HG02678 (cell line): Measurements from ENCODE around the gene HTT-AS.
"Not testable (repeated sequence)": the region's sequence is repeated elsewhere in the genome, so short reads cannot be mapped to it uniquely, and the experiment has no call there.

Experiments
- ATAC-seq: cut with Tn5 transposase; IDR thresholded peaks from one replicate; pipeline ENCODE4 v1.9.1; 2021; ENCODE audit warnings: mild to moderate bottlenecking, moderate library complexity; ENCODE audit not compliant: unreplicated experiment

The HTT-AS gene

GRCh38 chr4:3074078-3074845 is at the start of gene HTT-AS, which contains the start of gene HTT:
HTT-AS (minus strand) TSS chr4:3074538.
HTT (plus strand) TSS chr4:3074681; CDS start chr4:3074826, 145 bp downstream.
- ATAC-seq = peak; percentile 84

GRCh38 chr4:3123181-3123671 is 48.9 kb upstream of the HTT-AS start:
- no peak for ATAC-seq

GRCh38 chr4:3122081-3122563 is 47.8 kb upstream of the HTT-AS start:
- ATAC-seq = no peak

GRCh38 chr4:3121596-3121995 is 47.3 kb upstream of the HTT-AS start:
- no peak for ATAC-seq

- no peak for ATAC-seq
Measured at GRCh38 chr4:3121110-3121509, 46.8 kb upstream of the HTT-AS start.

- no peak for ATAC-seq
Measured at GRCh38 chr4:3119464-3119863, 45.1 kb upstream of the HTT-AS start.

GRCh38 chr4:3118312-3118711 is 44.0 kb upstream of the HTT-AS start:
- no peak for ATAC-seq

GRCh38 chr4:3116955-3117354 is 42.6 kb upstream of the HTT-AS start:
- ATAC-seq = no peak

- no peak for ATAC-seq
Measured at GRCh38 chr4:3115637-3116270, 41.4 kb upstream of the HTT-AS start.

GRCh38 chr4:3114377-3114776 is 40.0 kb upstream of the HTT-AS start:
- ATAC-seq = no peak

- ATAC-seq = no peak
Measured at GRCh38 chr4:3112609-3113469, 38.5 kb upstream of the HTT-AS start.

GRCh38 chr4:3112201-3112600 is 37.9 kb upstream of the HTT-AS start:
- no peak for ATAC-seq

- ATAC-seq = no peak
Measured at GRCh38 chr4:3111461-3111860, 37.1 kb upstream of the HTT-AS start.

- no peak for ATAC-seq
Measured at GRCh38 chr4:3108211-3108610, 33.9 kb upstream of the HTT-AS start.

GRCh38 chr4:3107691-3108121 is 33.4 kb upstream of the HTT-AS start:
- ATAC-seq = no peak

- no peak for ATAC-seq
Measured at GRCh38 chr4:3107271-3107670, 32.9 kb upstream of the HTT-AS start.

- ATAC-seq = peak; percentile 96
Measured at GRCh38 chr4:3106339-3107186, 32.2 kb upstream of the HTT-AS start.

- ATAC-seq = no peak
Measured at GRCh38 chr4:3098346-3098745, 24.0 kb upstream of the HTT-AS start.

- no peak for ATAC-seq
Measured at GRCh38 chr4:3096202-3096601, 21.9 kb upstream of the HTT-AS start.

- not testable (repeated sequence) for ATAC-seq
Measured at GRCh38 chr4:3094701-3095100, 20.4 kb upstream of the HTT-AS start.
